Activated B cell treated with CpG ODN at 0.5 μM for 24 hours (primary cell): Measurements from ENCODE around the gene SHANK1. TPM values are rescaled to one million over a fixed set of nuclear protein-coding genes. Genes with fewer than 3 reads are reported as not detected.
A peak's percentile ranks its signal among the peaks of the same experiment; 100 is the strongest.
"Not testable (repeated sequence)": the region's sequence is repeated elsewhere in the genome, so short reads cannot be mapped to it uniquely, and the experiment has no call there.

Experiments
- ATAC-seq: fragments of 200-7000 bp; cut with Tn5 transposase; one replicate; pipeline ENCODE4 v1.10.0; 2021; ENCODE audit warnings: low read depth, mild to moderate bottlenecking, moderate library complexity
- CTCF ChIA-PET: fragments of 350-600 bp; sonication (Branson Sonifier 250); formaldehyde crosslinking; loops from one replicate; lab custom pipeline; 2021; ENCODE audit warnings: antibody characterized with exemption; lab: Charles Lee
- POLR2A ChIA-PET: fragments of 350-600 bp; sonication (Branson Sonifier 250); formaldehyde crosslinking; loops from one replicate; lab custom pipeline; 2021; ENCODE audit warnings: antibody characterized with exemption; lab: Charles Lee
- DNase-seq: peaks from one replicate; pipeline ENCODE4 v3.0.0; 2022
- H3K27ac Mint-ChIP-seq: one replicate; pipeline ENCODE4 v1.8.0; 2020; ENCODE audit warnings: mixed read lengths
- H3K27me3 Mint-ChIP-seq: one replicate; pipeline ENCODE4 v1.8.0; 2021; ENCODE audit warnings: mixed read lengths
- H3K36me3 Mint-ChIP-seq: one replicate; pipeline ENCODE4 v1.8.0; 2021; ENCODE audit warnings: low read depth, mixed read lengths
- H3K4me1 Mint-ChIP-seq: one replicate; pipeline ENCODE4 v1.8.0; 2021; ENCODE audit warnings: mixed read lengths
- H3K4me3 Mint-ChIP-seq: one replicate; pipeline ENCODE4 v1.8.0; 2020; ENCODE audit warnings: mild to moderate bottlenecking, mixed read lengths
- H3K9me3 Mint-ChIP-seq: one replicate; pipeline ENCODE4 v1.8.0; 2020; ENCODE audit warnings: mixed read lengths
- CTCF ChIP-seq: fragments of 200-600 bp; IDR thresholded peaks from one replicate; pipeline ENCODE4 v1.8.0; 2022; ENCODE audit warnings: antibody characterized with exemption, mild to moderate bottlenecking
- intact Hi-C: fragments of 100-400 bp; cut with micrococcal nuclease; formaldehyde crosslinking; loops from one replicate; pipeline ENCODE4 v1.15.1; 2024
- total RNA-seq: library from RNA; stranded (reverse); gene quantifications from 2 replicates; pipeline ENCODE4 v1.2.3, GENCODE V29; 2022

Gene SHANK1
- not detected in 2 replicates for total RNA-seq

- H3K27me3 Mint-ChIP-seq: peaks cover 64% of the 10 kb centered on the region
- ATAC-seq (no peak), DNase-seq (no peak)
- H3K27ac Mint-ChIP-seq: no peak within 1 kb of the TSS
- H3K4me1 Mint-ChIP-seq: peaks cover 30% of the 10 kb centered on the region
- no peaks in the 10 kb centered on the region for H3K36me3 Mint-ChIP-seq
- no peak for TF ChIP-seq CTCF
- ChIA-PET POLR2A (no interaction called here), CTCF (no interaction called here)
- peak within 1 kb of the TSS; percentile 9 for H3K4me3 Mint-ChIP-seq
- no peaks in the 10 kb centered on the region for H3K9me3 Mint-ChIP-seq
- intact Hi-C loops: no loop called here
Measured at GRCh38 chr19:50719566-50719965, at the start of gene SHANK1. SHANK1 (minus strand) TSS chr19:50719802; CDS start chr19:50716919, 2,883 bp downstream.

- intact Hi-C loops: no loop called here
- Mint-ChIP-seq H3K27ac (no peak overlapping the region), H3K36me3 (no peaks in the 10 kb centered on the region), H3K4me1 (no peaks in the 10 kb centered on the region), H3K9me3 (no peaks in the 10 kb centered on the region), H3K4me3 (no peak overlapping the region), H3K27me3 (peaks cover 18% of the 10 kb centered on the region)
- ATAC-seq (no peak), DNase-seq (no peak)
- ChIA-PET POLR2A (no interaction called here), CTCF (no interaction called here)
- no peak for TF ChIP-seq CTCF
Measured at GRCh38 chr19:50768277-50768676, 48.7 kb upstream of the SHANK1 start.

GRCh38 chr19:50767263-50767662 is 47.7 kb upstream of the SHANK1 start:
- intact Hi-C loops, H3K4me1 Mint-ChIP-seq, H3K4me3 Mint-ChIP-seq, DNase-seq, CTCF ChIA-PET, H3K36me3 Mint-ChIP-seq, H3K9me3 Mint-ChIP-seq, H3K27ac Mint-ChIP-seq, ATAC-seq: not testable (repeated sequence)
- POLR2A ChIA-PET: interaction anchor here (0.7 kb wide), 1 partner anchor 33 kb away, joined by 4 read pairs; no protein-coding TSS in a partner anchor
- peaks cover 22% of the 10 kb centered on the region for H3K27me3 Mint-ChIP-seq

GRCh38 chr19:50766746-50767145 is 47.1 kb upstream of the SHANK1 start:
- CTCF ChIA-PET, DNase-seq, H3K36me3 Mint-ChIP-seq, H3K27ac Mint-ChIP-seq, intact Hi-C loops, POLR2A ChIA-PET, H3K4me3 Mint-ChIP-seq, H3K9me3 Mint-ChIP-seq, H3K4me1 Mint-ChIP-seq, ATAC-seq: not testable (repeated sequence)
- H3K27me3 Mint-ChIP-seq: peaks cover 22% of the 10 kb centered on the region

- POLR2A ChIA-PET: no interaction called here
- H3K27ac Mint-ChIP-seq: no peak overlapping the region
Measured at GRCh38 chr19:50764409-50764808, 44.8 kb upstream of the SHANK1 start.

GRCh38 chr19:50763521-50763920 is 43.9 kb upstream of the SHANK1 start:
- H3K4me3 Mint-ChIP-seq, H3K4me1 Mint-ChIP-seq, intact Hi-C loops, H3K9me3 Mint-ChIP-seq, DNase-seq, POLR2A ChIA-PET, H3K36me3 Mint-ChIP-seq, H3K27ac Mint-ChIP-seq, ATAC-seq, CTCF ChIA-PET: not testable (repeated sequence)
- H3K27me3 Mint-ChIP-seq: peaks cover 17% of the 10 kb centered on the region

More at GRCh38 chr19:50764409-50764808, 44.8 kb upstream of the SHANK1 start:
- ATAC-seq: no peak
- Mint-ChIP-seq H3K4me1 (no peaks in the 10 kb centered on the region), H3K4me3 (no peak overlapping the region), H3K27me3 (peaks cover 17% of the 10 kb centered on the region), H3K36me3 (no peaks in the 10 kb centered on the region), H3K9me3 (peaks cover 4% of the 10 kb centered on the region)
- CTCF ChIA-PET: no interaction called here
- DNase-seq: no peak
- intact Hi-C loops: no loop called here
- TF ChIP-seq CTCF: no peak

GRCh38 chr19:50761501-50761900 is 41.9 kb upstream of the SHANK1 start:
- POLR2A ChIA-PET: interaction anchor here (0.7 kb wide), 1 partner anchor 300 kb away, joined by 5 read pairs; no protein-coding TSS in a partner anchor
- ATAC-seq, H3K4me3 Mint-ChIP-seq, DNase-seq, intact Hi-C loops, CTCF ChIA-PET, H3K27ac Mint-ChIP-seq, H3K9me3 Mint-ChIP-seq, H3K36me3 Mint-ChIP-seq, H3K4me1 Mint-ChIP-seq: not testable (repeated sequence)
- peaks cover 17% of the 10 kb centered on the region for H3K27me3 Mint-ChIP-seq
